Sigmoid colon (tissue), 7 donors: ENCODE data around the gene MORN4. TPM values are rescaled to one million over a fixed set of nuclear protein-coding genes. Genes with fewer than 3 reads are reported as not detected.
"Not testable (repeated sequence)": the region's sequence is repeated elsewhere in the genome, so short reads cannot be mapped to it uniquely, and the experiment has no call there.

Experiments
- DNase-seq: peaks from one replicate; pipeline ENCODE4 v3.0.0-alpha.2; 2019
- H3K27ac ChIP-seq, 4 donors: fragments of 200-600 bp; sonication (generic); one replicate each; pipeline ENCODE4 v1.5.1; 2016 to 2019; ENCODE audit warnings: mild to moderate bottlenecking in 1 of 4
- H3K27me3 ChIP-seq, 3 donors: fragments of 200-600 bp; sonication (generic); one replicate each; pipeline ENCODE4 v1.5.1; 2019; ENCODE audit warnings: mild to moderate bottlenecking in 1 of 3
- H3K36me3 ChIP-seq, 4 donors: fragments of 200-600 bp; sonication (generic); one replicate each; pipeline ENCODE4 v1.5.1; 2016 to 2019
- H3K4me1 ChIP-seq, 4 donors: fragments of 200-600 bp; sonication (generic); one replicate each; pipeline ENCODE4 v1.5.1; 2017 to 2019
- H3K4me3 ChIP-seq, 4 donors: fragments of 200-600 bp; sonication (generic); one replicate each; pipeline ENCODE4 v1.5.1; 2017 to 2019; ENCODE audit warnings: mild to moderate bottlenecking in 2 of 4, moderate library complexity in 1 of 4
- H3K9me3 ChIP-seq, 4 donors: fragments of 200-600 bp in 3 of 4; sonication (generic) in 3 of 4; one replicate each; pipeline versions ENCODE4 v1.5.1 to v1.6.1; 2013 to 2019
- EP300 ChIP-seq, 4 donors: sonication (generic); formaldehyde crosslinking; IDR thresholded peaks; one replicate each; pipeline ENCODE4 v1.6.1; 2017; ENCODE audit warnings: antibody characterized with exemption in 4 of 4
- POLR2A ChIP-seq, 2 donors: fragments of 450-650 bp; IDR thresholded peaks; one replicate each; pipeline ENCODE4 v1.6.1; 2016; ENCODE audit warnings: antibody characterized with exemption in 2 of 2, mild to moderate bottlenecking in 2 of 2, moderate library complexity in 2 of 2
- POLR2AphosphoS5 ChIP-seq, 4 donors: sonication (generic); formaldehyde crosslinking; IDR thresholded peaks; one replicate each; pipeline ENCODE4 v1.6.1; 2017; ENCODE audit warnings: antibody characterized with exemption in 4 of 4
- WGBS, 2 donors: extraction: QIAGEN DNeasy Blood & Tissue Kit; methylation state at CpG; one replicate each; pipeline ENCODE4 v1.1.7; 2013; 5-methylcytosine and 5-hydroxymethylcytosine counted together
- intact Hi-C: fragments of 100-400 bp; cut with DNase I; formaldehyde crosslinking; loops from one replicate; pipeline ENCODE4 v1.15.1; 2023
- polyA plus RNA-seq, 3 donors: library from polyadenylated mRNA; stranded (reverse); fragments of 200-250 nt; gene quantifications; one replicate each; pipeline ENCODE4 v1.2.3, GENCODE V29; 2013
- total RNA-seq, 4 donors: library from RNA; depleted of rRNA; stranded (reverse); fragments of >200 nt; gene quantifications; one replicate each; pipeline ENCODE4 v1.1.0, GENCODE V29; 2016
- TF ChIP-seq, protein P1 (sequence below), 4 experiments: fragments of 450-650 bp in 3 of 4; fragments of 200-600 bp in 1 of 4; IDR thresholded peaks; one replicate each; pipeline ENCODE4 v1.5.1; 2016 to 2019; ENCODE audit warnings: antibody characterized with exemption in 4 of 4, mild to moderate bottlenecking in 3 of 4, moderate library complexity in 2 of 4
- donor health status: healthy with polysubstance abuse.
- donor health status: Bipolar disorder and iron deficiency.
- donor health status: healthy.

Gene MORN4
- total and polyA plus RNA-seq, 7 donors: 0.83 to 23.4 (median 2.5) TPM

DNA sequence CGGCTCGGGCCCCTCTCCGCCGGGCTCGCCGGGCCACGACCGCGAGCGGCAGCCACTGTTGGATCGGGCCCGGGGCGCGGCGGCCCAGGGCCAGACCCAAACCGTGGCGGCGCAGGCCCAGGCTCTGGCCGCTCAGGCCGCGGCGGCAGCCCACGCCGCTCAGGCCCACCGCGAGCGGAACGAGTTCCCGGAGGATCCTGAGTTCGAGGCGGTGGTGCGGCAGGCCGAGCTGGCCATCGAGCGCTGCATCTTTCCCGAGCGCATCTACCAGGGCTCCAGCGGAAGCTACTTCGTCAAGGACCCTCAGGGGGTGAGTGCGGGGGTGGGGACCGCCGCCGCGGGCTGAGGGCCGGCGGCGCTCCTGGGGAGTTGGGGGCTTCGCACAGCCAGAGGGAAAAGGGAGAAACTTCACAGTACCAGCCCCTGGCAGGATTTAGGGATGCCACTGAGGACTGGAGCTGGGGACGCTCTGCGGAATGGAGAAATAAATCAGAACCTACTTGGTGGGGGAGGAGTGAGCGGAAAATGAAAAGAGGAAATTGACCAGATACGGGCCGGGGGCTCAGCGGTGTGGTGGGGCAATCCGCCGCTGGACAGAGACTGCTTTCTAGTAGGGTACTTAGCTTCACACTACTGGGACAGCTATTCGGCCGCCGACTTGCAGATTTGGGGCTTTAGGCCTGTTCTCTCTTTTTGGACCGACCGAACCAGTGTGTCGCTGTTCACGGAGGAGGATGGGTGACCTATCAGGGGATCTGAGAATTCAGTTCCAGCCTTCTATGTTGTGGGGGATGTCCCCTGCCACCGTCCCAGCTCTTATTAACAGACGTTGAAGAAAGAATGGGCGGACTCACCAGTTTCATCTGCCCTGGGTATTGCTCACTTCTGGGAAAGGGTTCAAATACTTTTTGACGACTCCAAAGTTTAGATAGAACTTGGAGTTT is 7.8 kb upstream of the MORN4 start:
- Histone ChIP-seq H3K27ac (peak overlapping the region; percentile 85 to 95 (median 92)), H3K27me3 (no peaks in the 10 kb centered on the region), H3K4me1 (peaks cover 0 to 25% (median 17%) of the 10 kb centered on the region in 4 donors), H3K4me3 (peak overlapping the region; percentile 54 to 94 (median 82)), H3K9me3 (no peaks in the 10 kb centered on the region), H3K36me3 (peaks cover 0 to 13% (median 2%) of the 10 kb centered on the region in 4 donors)
- intact Hi-C loops: loop anchor here (2.0 kb wide), 1 partner anchor 46 kb away; the partner anchor contains the start of gene AVPI1
- TF ChIP-seq EP300 (IDR thresholded peaks at IDR 0.05) (no peak), POLR2AphosphoS5 (IDR thresholded peaks at IDR 0.05) (peak in 2 of 4 donors; percentile 6 to 38)
- peak; percentile 71 for DNase-seq
- 2% methylated on average over 67 of the region's 67 CpGs for WGBS, 2 donors

DNA sequence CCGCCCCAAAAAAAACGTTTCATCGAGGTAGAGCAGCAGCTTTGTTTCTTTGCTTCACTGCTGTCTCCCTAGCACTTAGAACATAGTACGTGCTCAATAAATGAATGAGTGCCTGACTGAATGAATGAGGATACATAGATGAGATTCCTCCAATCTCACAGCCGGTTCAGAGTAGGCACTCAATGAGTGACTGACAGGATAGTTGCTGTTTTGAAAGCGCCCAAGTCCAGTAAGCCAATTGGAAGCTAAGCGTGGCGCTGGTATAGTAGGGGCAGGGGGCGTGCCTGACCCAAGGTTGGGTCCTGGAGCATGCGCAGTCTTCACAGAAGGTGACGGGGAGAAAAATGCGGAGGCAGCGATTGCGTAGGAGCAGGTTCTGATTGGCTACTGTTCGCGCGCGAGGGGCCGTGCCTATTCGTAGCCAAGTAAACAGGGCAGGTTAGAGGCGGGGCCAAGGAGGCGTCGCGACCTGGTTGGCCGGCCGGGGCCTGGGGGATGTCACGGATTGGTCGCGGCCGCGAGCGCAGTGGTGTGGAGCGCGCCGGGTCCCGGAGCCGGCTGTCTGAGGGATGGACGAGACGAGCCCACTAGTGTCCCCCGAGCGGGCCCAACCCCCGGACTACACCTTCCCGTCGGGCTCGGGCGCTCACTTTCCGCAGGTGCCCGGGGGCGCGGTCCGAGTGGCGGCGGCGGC is 7.0 kb upstream of the MORN4 start, which contains the start of gene PI4K2A:
PI4K2A (plus strand) TSS at position 498 of the 694 bp plus-strand sequence; CDS start at position 570, 72 bp downstream.
- Histone ChIP-seq H3K9me3 (no peaks in the 10 kb centered on the region), H3K27ac (peak within 1 kb of the TSS; percentile 85 to 95 (median 92)), H3K36me3 (peaks cover 0 to 13% (median 2%) of the 10 kb centered on the region in 4 donors), H3K4me3 (peak within 1 kb of the TSS; percentile 54 to 94 (median 82)), H3K4me1 (peaks cover 0 to 25% (median 17%) of the 10 kb centered on the region in 4 donors), H3K27me3 (no peaks in the 10 kb centered on the region)
- 2% methylated on average over 54 of the region's 54 CpGs for WGBS, 2 donors
- intact Hi-C loops: loop anchor here (2.0 kb wide), 1 partner anchor 46 kb away; the partner anchor contains the start of gene AVPI1
- TF ChIP-seq, protein P1, sequence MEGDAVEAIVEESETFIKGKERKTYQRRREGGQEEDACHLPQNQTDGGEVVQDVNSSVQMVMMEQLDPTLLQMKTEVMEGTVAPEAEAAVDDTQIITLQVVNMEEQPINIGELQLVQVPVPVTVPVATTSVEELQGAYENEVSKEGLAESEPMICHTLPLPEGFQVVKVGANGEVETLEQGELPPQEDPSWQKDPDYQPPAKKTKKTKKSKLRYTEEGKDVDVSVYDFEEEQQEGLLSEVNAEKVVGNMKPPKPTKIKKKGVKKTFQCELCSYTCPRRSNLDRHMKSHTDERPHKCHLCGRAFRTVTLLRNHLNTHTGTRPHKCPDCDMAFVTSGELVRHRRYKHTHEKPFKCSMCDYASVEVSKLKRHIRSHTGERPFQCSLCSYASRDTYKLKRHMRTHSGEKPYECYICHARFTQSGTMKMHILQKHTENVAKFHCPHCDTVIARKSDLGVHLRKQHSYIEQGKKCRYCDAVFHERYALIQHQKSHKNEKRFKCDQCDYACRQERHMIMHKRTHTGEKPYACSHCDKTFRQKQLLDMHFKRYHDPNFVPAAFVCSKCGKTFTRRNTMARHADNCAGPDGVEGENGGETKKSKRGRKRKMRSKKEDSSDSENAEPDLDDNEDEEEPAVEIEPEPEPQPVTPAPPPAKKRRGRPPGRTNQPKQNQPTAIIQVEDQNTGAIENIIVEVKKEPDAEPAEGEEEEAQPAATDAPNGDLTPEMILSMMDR (IDR thresholded peaks at IDR 0.05): no peak
- TF ChIP-seq POLR2A (IDR thresholded peaks at IDR 0.05) (peak; percentile 29 to 68), POLR2AphosphoS5 (IDR thresholded peaks at IDR 0.05) (peak; percentile 79 to 94 (median 86)), EP300 (IDR thresholded peaks at IDR 0.05) (no peak)
- DNase-seq: peak; percentile 99

DNA sequence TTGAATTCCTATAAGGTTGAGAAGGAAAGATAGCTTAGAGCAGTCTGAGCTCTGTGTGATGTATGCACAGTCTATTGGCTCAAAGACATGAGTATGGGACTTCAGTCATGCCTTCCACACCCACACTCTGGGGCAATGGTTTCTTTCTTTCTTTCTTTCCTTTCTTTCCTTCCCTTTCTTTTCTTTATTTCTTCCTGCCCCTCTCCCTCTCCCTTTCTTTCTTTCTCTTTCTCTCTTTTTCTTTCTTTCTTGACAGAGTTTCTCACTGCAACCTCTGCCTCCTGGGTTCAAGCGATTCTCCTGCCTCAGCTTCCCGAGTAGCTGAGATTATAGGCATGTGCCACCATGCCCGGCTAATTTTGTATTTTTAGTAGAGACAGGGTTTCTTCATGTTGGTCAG is 5.8 kb upstream of the MORN4 start:
- 83 to 91% methylated on average over 3 of the region's 3 CpGs for WGBS, 2 donors
- intact Hi-C loops, DNase-seq, H3K27me3 ChIP-seq, H3K36me3 ChIP-seq, H3K4me3 ChIP-seq, H3K27ac ChIP-seq, H3K9me3 ChIP-seq: not testable (repeated sequence)
- H3K4me1 ChIP-seq: peaks cover 0 to 25% (median 17%) of the 10 kb centered on the region in 4 donors

DNA sequence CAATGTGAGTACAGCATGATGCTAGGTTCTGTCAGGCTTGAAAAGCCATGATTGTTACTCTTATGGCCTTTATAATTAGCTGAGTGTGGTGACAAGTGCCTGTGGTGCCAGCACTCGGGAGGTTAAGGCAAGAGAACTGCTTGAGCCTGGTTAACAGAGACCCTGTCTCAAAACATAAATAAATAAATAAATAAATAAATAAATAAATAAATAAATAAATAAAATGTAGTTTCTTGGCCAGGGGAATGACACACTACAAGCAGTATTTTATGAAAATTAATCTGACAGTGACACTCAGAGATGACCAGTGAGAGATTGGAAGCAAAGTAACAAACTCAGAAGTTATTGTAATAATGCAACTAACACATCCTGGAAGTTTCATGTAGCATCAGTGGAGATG is 2.3 kb upstream of the MORN4 start:
- no peak overlapping the region for H3K4me3 ChIP-seq
- no peaks in the 10 kb centered on the region for H3K36me3 ChIP-seq
- H3K27ac ChIP-seq: no peak overlapping the region
- H3K9me3 ChIP-seq: no peaks in the 10 kb centered on the region
- TF ChIP-seq POLR2A (IDR thresholded peaks at IDR 0.05) (no peak), POLR2AphosphoS5 (IDR thresholded peaks at IDR 0.05) (no peak), EP300 (IDR thresholded peaks at IDR 0.05) (no peak)
- TF ChIP-seq, protein P1 (IDR thresholded peaks at IDR 0.05): no peak
- no peak for DNase-seq
- peaks cover 0 to 14% (median 7%) of the 10 kb centered on the region in 4 donors for H3K4me1 ChIP-seq
- no peaks in the 10 kb centered on the region for H3K27me3 ChIP-seq
- WGBS, 2 donors: 91 to 94% methylated on average over 1 of the region's 1 CpG
- intact Hi-C loops: no loop called here

DNA sequence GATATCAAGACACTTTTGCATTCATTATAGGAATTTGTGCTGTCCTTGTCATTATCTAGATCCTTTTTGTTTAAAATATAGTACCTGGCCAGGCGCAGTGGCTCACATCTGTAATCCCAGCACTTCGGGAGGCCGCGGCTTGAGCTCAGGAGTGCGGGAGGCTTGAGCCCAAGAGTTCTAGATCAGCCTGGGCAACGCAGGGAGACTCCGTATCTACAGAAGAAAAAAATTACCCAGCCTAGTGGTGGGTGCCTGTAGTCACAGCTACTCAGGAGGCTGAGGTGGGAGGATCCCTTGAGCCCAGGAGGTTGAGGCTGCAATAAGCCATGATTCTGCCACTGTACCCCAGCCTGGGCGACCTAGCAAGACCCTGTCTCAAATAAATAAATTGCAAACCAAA is 621 bp upstream of the MORN4 start:
- intact Hi-C loops: loop anchor here (5.0 kb wide), 1 partner anchor 137 kb away; the partner anchor contains the start of genes MMS19 and UBTD1
- Histone ChIP-seq H3K27me3 (no peaks in the 10 kb centered on the region), H3K27ac (peak overlapping the region; percentile 64 to 81 (median 74)), H3K4me1 (peaks cover 0 to 14% (median 7%) of the 10 kb centered on the region in 4 donors), H3K9me3 (no peaks in the 10 kb centered on the region), H3K36me3 (no peaks in the 10 kb centered on the region), H3K4me3 (peak overlapping the region; percentile 59 to 90 (median 74))
- no peak for TF ChIP-seq POLR2A (IDR thresholded peaks at IDR 0.05)
- TF ChIP-seq, protein P1 (IDR thresholded peaks at IDR 0.05): peak in 2 of 4 experiments; percentile 21 to 26
- DNase-seq: no peak
- WGBS, 2 donors: 31 to 81% methylated on average over 8 of the region's 8 CpGs
